GM15510 (cell line): ENCODE data around the gene ZNF831.

Source experiments
- POLR2A ChIP-seq: IDR thresholded peaks from 3 replicates; pipeline ENCODE4 v1.6.1; 2011; ENCODE audit warnings: borderline replicate concordance; ENCODE audit not compliant: insufficient read length; ENCODE audit errors: extremely low read depth

ZNF831 gene

GRCh38 chr20:59222253-59223181 lies 58.9 kb downstream of the ZNF831 start:
- no peak for TF ChIP-seq POLR2A

GRCh38 chr20:59223182-59223601 lies 59.6 kb downstream of the ZNF831 start:
- no peak for TF ChIP-seq POLR2A

- TF ChIP-seq POLR2A = no peak
Observed at GRCh38 chr20:59223750-59224149, 60.1 kb downstream of the ZNF831 start.

- TF ChIP-seq POLR2A = no peak
Observed at GRCh38 chr20:59224236-59224635, 60.6 kb downstream of the ZNF831 start.

GRCh38 chr20:59230385-59230784 lies 66.8 kb downstream of the ZNF831 start:
- TF ChIP-seq POLR2A = no peak

GRCh38 chr20:59231124-59231804 lies 67.6 kb downstream of the ZNF831 start:
- TF ChIP-seq POLR2A = no peak

- no peak for TF ChIP-seq POLR2A
Observed at GRCh38 chr20:59232618-59233017, 69.0 kb downstream of the ZNF831 start.

GRCh38 chr20:59235226-59235625 lies 71.6 kb downstream of the ZNF831 start:
- TF ChIP-seq POLR2A = no peak

GRCh38 chr20:59240006-59240405 lies 76.4 kb downstream of the ZNF831 start:
- no peak for TF ChIP-seq POLR2A

GRCh38 chr20:59242714-59243626 lies 79.3 kb downstream of the ZNF831 start:
- no peak for TF ChIP-seq POLR2A

GRCh38 chr20:59246691-59247400 lies 83.2 kb downstream of the ZNF831 start:
- TF ChIP-seq POLR2A = no peak

- no peak for TF ChIP-seq POLR2A
Observed at GRCh38 chr20:59247731-59248684, 84.4 kb downstream of the ZNF831 start.

GRCh38 chr20:59250293-59250692 lies 86.7 kb downstream of the ZNF831 start:
- no peak for TF ChIP-seq POLR2A
